HCT116 (cell line): ENCODE results near the gene VSIG10.

Source experiments
- CTCF ChIP-seq, 3 experiments: fragments of 200-600 bp in 1 of 3; sonication (generic) in 1 of 3; IDR thresholded peaks in 2 of 3; conservative IDR thresholded peaks in 1 of 3; 2 replicates each; pipeline ENCODE4 v1.5.1; 2012 to 2017; ENCODE audit warnings: low read depth in 2 of 3, low read length in 2 of 3, antibody characterized with exemption in 1 of 3, borderline replicate concordance in 1 of 3, control low read depth in 1 of 3, mild to moderate bottlenecking in 1 of 3, mixed read lengths in 1 of 3, mixed run types in 1 of 3, moderate library complexity in 1 of 3; ENCODE audit not compliant: insufficient read depth in 1 of 3
- POLR2A ChIP-seq: IDR thresholded peaks from 2 replicates; pipeline ENCODE4 v1.7.0; 2011; ENCODE audit warnings: borderline replicate concordance; ENCODE audit not compliant: insufficient read depth, insufficient read length; ENCODE audit errors: extremely low read depth
- YY1 ChIP-seq: IDR thresholded peaks from 2 replicates; pipeline ENCODE4 v1.6.1; 2011; ENCODE audit warnings: low read length, low read depth, moderate library complexity, mild to moderate bottlenecking; ENCODE audit not compliant: insufficient replicate concordance; ENCODE audit errors: extremely low read depth

- TF ChIP-seq YY1 (no peak), CTCF (IDR thresholded peaks at IDR 0.05 in 2 of 3, conservative IDR thresholded peaks at IDR 0.05 in 1 of 3; ENCODE audit: borderline replicate concordance in 1 of 3, insufficient read depth in 1 of 3, low read depth in 2 of 3, low read length in 2 of 3) (no peak), POLR2A (no peak)
Measured at GRCh38 chr12:118125743-118126118, 21.9 kb upstream of the VSIG10 start.
